T-helper 1 cell treated with Interleukin-12 subunit alpha and Interleukin-12 subunit beta and Interleukin-4 antibody, amounts not matched to agents 30 ng/mL and 1 ng/mL, for 36 hours (primary cell): ENCODE measurements around the gene CDNF. TPM values are rescaled to one million over a fixed set of nuclear protein-coding genes. Genes with fewer than 3 reads are reported as not detected.
"Not testable (repeated sequence)": the region's sequence is repeated elsewhere in the genome, so short reads cannot be mapped to it uniquely, and the experiment has no call there.

Source experiments
- intact Hi-C: fragments of 100-400 bp; cut with micrococcal nuclease; formaldehyde crosslinking; loops from one replicate; pipeline ENCODE4 v1.15.1; 2024
- total RNA-seq: library from RNA; stranded (reverse); gene quantifications from 2 replicates; pipeline ENCODE4 v1.2.3, GENCODE V29; 2022

The CDNF gene
- 0.88 and 1.3 TPM in 2 replicates for total RNA-seq

DNA sequence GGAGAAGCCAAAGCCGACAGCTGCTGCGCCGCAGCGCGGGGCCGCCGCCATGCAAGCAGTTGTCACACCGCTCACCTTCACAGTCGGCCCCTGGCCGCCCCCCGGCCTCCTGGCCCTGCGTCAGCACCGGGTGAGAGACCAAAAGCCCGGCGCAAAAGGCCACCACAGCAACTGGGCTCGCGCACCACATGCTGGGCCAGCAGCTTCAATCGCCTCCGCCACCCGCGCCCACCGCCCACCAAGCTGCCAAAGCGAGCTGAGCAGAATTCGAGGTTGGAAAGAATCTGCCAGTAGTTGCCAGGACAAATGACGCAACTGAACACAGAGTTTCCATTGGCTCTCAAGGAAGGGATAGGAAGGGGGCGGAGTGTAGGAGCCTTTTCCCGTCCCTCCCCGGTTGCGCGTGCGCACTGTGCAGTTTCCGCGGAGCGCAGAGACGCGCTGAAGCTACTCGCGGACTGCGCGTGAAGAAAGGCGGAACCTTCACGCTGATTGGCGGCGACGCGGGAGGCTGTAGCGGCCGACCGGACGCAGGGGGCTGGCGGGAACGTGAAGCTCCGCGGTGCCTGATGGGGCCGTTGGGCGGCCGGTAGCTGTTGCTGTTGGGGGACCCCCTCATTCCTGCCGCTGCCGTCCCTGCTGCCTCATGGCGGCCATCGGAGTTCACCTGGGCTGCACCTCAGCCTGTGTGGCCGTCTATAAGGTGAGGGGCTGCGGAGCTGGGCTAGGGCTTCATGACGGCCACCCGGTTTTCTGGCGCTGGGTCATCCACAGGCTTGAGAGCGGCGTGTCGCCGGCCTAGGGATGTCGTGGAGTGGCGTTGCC lies at the start of gene CDNF, which contains the start of the genes HSPA14 and MSANTD7:
CDNF (minus strand) TSS at position 281 of the 825 bp plus-strand sequence; CDS start at position 190, 91 bp downstream.
HSPA14 (plus strand) TSS at position 550 of the 825 bp plus-strand sequence; CDS start at position 647, 97 bp downstream.
MSANTD7 (plus strand) TSS at position 550 of the 825 bp plus-strand sequence. CDS start 3,979 bp downstream, outside the sequence.
- intact Hi-C loops, result loop anchor here (1.0 to 5.0 kb wide), 19 partner anchors 40 to 1536 kb away; partner anchors contain the start of genes ACBD7, DCLRE1C, MEIG1 and NMT2

DNA sequence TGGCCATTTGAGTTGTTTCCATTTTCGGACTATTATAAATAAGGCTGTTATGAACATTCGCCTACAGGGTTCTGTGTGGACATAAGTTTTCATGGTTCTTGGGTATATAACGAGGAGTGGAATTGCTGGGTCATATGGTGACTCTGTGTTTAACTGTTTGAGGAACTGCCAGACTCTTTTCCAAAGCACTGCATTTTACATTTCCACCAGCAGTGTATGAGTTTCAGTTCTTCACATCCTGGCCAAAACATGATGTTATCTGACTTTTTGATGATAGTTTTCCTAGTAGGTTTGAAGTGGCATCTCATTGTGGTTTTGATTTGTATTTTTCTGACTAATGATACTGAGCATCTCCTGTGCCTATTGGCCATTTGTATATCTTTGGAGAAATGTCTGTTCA lies 46.2 kb upstream of the CDNF start:
- intact Hi-C loops, result loop anchor here (10.0 kb wide), 1 partner anchor 491 kb away; the partner anchor contains the start of gene FAM171A1

- intact Hi-C loops, result loop anchor here (10.0 kb wide), 1 partner anchor 495 kb away; the partner anchor contains the start of gene FAM171A1
Measured at GRCh38 chr10:14880229-14880628, 42.4 kb upstream of the CDNF start.

GRCh38 chr10:14879928-14880193 lies 42.0 kb upstream of the CDNF start:
- intact Hi-C loops, result loop anchor here (1.0 to 10.0 kb wide), 9 partner anchors 209 to 1533 kb away; partner anchors contain the start of genes ACBD7, FAM171A1, PRPF18 and RPP38

- intact Hi-C loops, result loop anchor here (1.0 to 2.0 kb wide), 8 partner anchors 209 to 1533 kb away; partner anchors contain the start of genes ACBD7, PRPF18 and RPP38
Measured at GRCh38 chr10:14879124-14879927, 41.5 kb upstream of the CDNF start.

DNA sequence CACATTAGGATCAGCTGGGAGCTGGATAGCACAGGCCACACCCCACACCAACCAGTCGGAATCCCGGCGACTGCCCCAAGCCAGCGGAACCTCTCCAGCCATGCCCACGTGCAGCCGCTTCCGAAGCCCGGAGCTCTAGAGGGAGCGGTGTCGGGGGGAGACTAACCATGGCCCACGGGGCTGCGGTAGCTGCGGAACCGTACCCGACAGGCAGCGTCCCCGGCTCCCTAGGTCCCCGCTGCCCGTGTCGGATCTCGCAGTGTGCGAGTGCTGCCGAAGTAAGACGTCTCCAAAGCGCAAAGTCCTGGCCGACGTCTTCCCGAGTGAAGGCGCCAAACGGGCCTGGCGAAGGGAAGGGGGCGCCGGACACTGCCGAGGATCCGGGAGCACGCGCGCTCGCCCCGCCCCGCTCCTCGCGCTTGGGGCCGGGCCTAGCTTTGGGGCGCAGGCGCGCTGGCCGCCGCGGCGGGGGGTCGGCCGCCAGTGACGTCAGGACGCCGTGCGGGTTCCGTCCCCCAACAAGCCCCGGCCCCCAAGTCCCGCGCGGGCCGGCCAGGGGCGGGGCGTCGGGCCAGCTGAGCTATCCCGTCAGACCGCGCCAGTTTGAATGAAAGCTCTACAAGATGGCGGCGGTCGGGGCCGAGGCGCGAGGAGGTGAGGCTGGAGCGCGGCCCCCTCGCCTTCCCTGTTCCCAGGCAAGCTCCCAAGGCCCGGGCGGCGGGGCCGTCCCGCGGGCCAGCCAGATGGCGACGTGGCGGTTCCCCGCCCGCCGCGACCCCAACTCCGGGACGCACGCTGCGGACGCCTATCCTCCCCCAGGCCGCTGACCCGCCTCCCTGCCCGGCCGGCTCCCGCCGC lies 40.7 kb upstream of the CDNF start, which contains the start of gene SUV39H2:
SUV39H2 (plus strand) TSS at position 601 of the 858 bp plus-strand sequence; CDS start at position 624, 23 bp downstream.
- intact Hi-C loops, result loop anchor here (1.0 to 2.0 kb wide), 17 partner anchors 26 to 1532 kb away; partner anchors contain the start of genes ACBD7, CDNF, DCLRE1C and HSPA14

GRCh38 chr10:14876764-14877163 lies 38.9 kb upstream of the CDNF start:
- intact Hi-C loops, result no loop called here

GRCh38 chr10:14875941-14876340 lies 38.1 kb upstream of the CDNF start:
- intact Hi-C loops, result no loop called here

- intact Hi-C loops, result no loop called here
Measured at GRCh38 chr10:14873090-14873760, 35.4 kb upstream of the CDNF start.

GRCh38 chr10:14864871-14865270 lies 27.0 kb upstream of the CDNF start:
- intact Hi-C loops, result not testable (repeated sequence)

DNA sequence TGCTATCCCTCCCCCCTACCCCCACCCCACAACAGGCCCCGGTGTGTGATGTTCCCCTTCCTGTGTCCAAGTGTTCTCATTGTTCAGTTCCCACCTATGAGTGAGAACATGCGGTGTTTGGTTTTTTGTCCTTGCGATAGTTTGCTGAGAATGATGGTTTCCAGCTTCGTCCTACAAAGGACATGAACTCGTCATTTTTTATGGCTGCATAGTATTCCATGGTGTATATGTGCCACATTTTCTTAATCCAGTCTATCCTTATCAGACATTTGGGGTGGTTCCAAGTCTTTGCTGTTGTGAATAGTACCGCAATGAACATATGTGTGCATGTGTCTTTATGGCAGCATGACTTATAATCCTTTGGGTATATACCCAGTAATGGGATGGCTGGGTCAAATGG lies 26.6 kb upstream of the CDNF start:
- intact Hi-C loops, result not testable (repeated sequence)

DNA sequence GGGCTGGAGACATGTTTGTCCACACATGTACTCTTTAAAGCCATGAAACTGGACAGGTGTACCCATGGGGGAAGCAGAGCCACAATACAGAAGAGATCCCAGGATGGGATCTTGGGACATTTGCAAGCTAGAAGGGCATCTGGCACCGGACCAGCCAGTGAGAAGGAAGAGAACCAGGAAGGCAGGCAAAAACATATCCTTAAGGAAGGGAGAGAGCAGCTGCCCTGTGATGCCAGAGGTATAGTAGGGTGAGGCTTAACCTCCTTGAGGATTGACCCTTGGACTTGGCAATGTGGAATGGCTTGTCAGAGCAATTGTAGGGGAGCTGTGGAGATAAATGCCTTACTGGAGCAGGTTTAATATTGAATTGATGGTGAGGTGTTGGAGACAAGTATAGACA lies 23.0 kb upstream of the CDNF start:
- intact Hi-C loops, result no loop called here

GRCh38 chr10:14859775-14860174 lies 21.9 kb upstream of the CDNF start:
- intact Hi-C loops, result no loop called here

- intact Hi-C loops, result no loop called here
Measured at GRCh38 chr10:14859043-14859442, 21.2 kb upstream of the CDNF start.

GRCh38 chr10:14858338-14858960 lies 20.6 kb upstream of the CDNF start:
- intact Hi-C loops, result no loop called here

- intact Hi-C loops, result no loop called here
Measured at GRCh38 chr10:14855453-14855852, 17.6 kb upstream of the CDNF start.

- intact Hi-C loops, result no loop called here
Measured at GRCh38 chr10:14852236-14852635, 14.4 kb upstream of the CDNF start.

DNA sequence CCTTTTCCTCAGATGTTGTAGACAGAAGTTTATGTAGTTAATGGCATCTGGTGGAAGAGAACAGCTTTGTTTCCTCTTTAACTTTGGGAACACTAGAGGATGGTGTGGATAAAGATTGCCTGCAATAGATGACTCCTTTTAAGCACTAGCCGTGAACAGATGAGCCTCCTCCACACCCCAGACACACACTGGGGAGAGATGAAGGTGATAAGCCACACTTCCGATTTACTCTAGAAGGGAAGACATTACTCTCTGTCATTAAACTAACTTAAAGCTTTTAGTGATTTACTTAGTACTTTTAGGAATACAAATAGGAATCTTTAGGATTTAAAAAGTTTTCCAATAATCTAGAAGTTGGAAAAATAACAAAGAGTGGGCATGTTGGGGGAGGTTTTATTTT lies 7.1 kb upstream of the CDNF start:
- intact Hi-C loops, result no loop called here

DNA sequence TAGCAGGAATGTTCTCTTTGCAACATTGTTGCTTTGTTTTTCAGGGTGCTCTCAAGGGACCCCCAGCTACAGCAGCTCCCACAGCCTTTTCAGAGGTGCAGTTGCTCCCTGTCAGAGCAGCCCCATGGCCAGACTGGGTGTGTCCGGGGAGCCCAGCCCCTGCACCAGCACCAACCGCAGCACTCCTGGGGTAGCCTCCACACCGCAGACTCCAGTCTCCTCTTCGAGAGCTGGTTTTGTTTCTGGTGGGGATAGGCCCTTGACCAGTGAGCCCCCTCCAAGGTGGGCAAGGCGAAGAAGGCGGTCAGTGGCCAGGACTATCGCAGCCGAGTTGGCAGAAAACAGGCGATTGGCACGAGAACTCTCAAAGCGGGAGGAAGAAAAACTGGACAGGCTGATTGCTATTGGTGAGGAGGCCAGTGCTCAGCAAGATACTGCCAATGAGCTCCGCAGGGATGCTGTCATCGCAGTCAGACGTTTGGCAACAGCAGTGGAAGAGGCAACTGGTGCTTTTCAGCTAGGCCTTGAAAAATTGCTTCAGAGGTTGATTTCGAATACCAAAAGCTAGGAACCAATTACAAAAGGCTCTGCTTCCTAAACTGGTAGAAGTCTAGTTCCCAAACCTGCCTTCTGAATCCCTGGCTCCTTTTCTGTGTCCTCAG lies 5.6 kb upstream of the CDNF start:
- intact Hi-C loops, result no loop called here
